Upper lobe of right lung (tissue), 1 donor: ENCODE data around the gene CBX7. TPM values are rescaled to one million over a fixed set of nuclear protein-coding genes. Genes with fewer than 3 reads are reported as not detected.

ENCODE experiments used
- ATAC-seq: fragments of 200-7000 bp; cut with Tn5 transposase; one replicate; pipeline ENCODE4 v1.9.1; 2020; ENCODE audit warnings: mild to moderate bottlenecking, moderate library complexity
- DNase-seq: peaks from one replicate; pipeline ENCODE4 v3.0.0-alpha.2; 2020
- H3K27ac ChIP-seq: fragments of 200-600 bp; one replicate; pipeline ENCODE4 v1.8.0; 2022
- H3K27me3 ChIP-seq: fragments of 200-600 bp; one replicate; pipeline ENCODE4 v1.8.0; 2022; ENCODE audit warnings: mild to moderate bottlenecking
- H3K36me3 ChIP-seq: fragments of 200-600 bp; one replicate; pipeline ENCODE4 v1.8.0; 2022
- H3K4me1 ChIP-seq: fragments of 200-600 bp; one replicate; pipeline ENCODE4 v1.8.0; 2022
- H3K4me3 ChIP-seq: fragments of 200-600 bp; one replicate; pipeline ENCODE4 v1.8.0; 2022; ENCODE audit warnings: mild to moderate bottlenecking
- H3K9me3 ChIP-seq: fragments of 200-600 bp; one replicate; pipeline ENCODE4 v1.8.0; 2022
- intact Hi-C: fragments of 100-400 bp; cut with DNase I; formaldehyde crosslinking; loops from one replicate; pipeline ENCODE4 v1.11.0; 2022
- total RNA-seq: library from RNA; stranded (reverse); fragmentation: NEBNext Ultra II Directional; extraction: Animal tissue kit (Norgen Biotek cat#: 25700); gene quantifications from one replicate; pipeline ENCODE4 v1.2.1, GENCODE V29; 2021
- TF ChIP-seq, protein P1 (sequence below): fragments of 200-600 bp; IDR thresholded peaks from one replicate; pipeline ENCODE4 v1.8.0; 2022; ENCODE audit warnings: antibody characterized with exemption
- donor health status: DM: no; HTN: yes; CAD: no; lungs with severe emphysema.

The CBX7 gene
- total RNA-seq, 1 donor from 2014 or later = 62.7 TPM

DNA sequence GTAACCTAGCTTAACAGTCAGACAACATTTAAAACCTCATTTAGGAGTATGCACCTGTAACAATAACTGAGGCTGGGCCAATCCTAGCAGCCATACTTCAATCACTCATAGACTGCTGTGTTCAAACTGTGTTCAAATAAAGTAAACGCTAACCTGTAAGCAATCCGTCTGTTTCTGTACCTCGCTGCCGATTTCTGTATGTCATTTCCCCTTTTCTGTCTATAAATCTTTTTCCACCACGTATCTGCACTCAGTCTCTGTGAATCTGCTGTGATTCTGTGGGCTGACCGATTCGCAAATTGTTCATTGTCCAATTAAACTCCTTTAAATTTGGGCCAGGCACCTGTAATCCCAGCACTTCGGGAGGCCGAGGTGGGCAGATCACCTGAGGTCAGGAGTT lies 43.1 kb downstream of the CBX7 start:
- Histone ChIP-seq H3K27ac (no peak overlapping the region), H3K4me1 (no peaks in the 10 kb centered on the region), H3K36me3 (no peaks in the 10 kb centered on the region), H3K27me3 (peaks cover 16% of the 10 kb centered on the region), H3K9me3 (no peaks in the 10 kb centered on the region), H3K4me3 (no peak overlapping the region)
- no peak for ATAC-seq
- intact Hi-C loops = no loop called here
- TF ChIP-seq, protein P1, sequence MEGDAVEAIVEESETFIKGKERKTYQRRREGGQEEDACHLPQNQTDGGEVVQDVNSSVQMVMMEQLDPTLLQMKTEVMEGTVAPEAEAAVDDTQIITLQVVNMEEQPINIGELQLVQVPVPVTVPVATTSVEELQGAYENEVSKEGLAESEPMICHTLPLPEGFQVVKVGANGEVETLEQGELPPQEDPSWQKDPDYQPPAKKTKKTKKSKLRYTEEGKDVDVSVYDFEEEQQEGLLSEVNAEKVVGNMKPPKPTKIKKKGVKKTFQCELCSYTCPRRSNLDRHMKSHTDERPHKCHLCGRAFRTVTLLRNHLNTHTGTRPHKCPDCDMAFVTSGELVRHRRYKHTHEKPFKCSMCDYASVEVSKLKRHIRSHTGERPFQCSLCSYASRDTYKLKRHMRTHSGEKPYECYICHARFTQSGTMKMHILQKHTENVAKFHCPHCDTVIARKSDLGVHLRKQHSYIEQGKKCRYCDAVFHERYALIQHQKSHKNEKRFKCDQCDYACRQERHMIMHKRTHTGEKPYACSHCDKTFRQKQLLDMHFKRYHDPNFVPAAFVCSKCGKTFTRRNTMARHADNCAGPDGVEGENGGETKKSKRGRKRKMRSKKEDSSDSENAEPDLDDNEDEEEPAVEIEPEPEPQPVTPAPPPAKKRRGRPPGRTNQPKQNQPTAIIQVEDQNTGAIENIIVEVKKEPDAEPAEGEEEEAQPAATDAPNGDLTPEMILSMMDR = no peak
- no peak for DNase-seq

DNA sequence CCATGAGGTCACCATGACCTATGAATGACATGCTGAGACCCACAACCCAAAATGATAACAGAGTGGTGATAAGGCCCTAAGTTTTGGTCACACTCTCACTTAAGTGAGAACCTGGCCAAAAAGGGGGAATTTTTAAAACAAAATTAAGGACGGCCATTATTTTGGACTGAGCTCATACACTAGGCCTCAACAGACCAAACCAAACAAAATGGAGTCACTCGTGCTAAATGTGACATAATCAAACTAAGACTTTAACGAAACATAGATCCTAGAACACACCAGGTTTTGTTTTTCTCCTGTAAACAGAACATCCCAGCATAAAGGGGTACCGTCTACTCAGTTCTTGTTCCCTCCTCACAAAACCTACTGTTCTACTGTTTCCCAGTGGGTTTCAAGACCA lies 44.0 kb downstream of the CBX7 start:
- intact Hi-C loops = no loop called here
- Histone ChIP-seq H3K27ac (no peak overlapping the region), H3K27me3 (peaks cover 8% of the 10 kb centered on the region), H3K9me3 (no peaks in the 10 kb centered on the region), H3K4me3 (no peak overlapping the region), H3K4me1 (no peaks in the 10 kb centered on the region), H3K36me3 (no peaks in the 10 kb centered on the region)
- ATAC-seq (no peak), DNase-seq (no peak)
- TF ChIP-seq, protein P1 = no peak

DNA sequence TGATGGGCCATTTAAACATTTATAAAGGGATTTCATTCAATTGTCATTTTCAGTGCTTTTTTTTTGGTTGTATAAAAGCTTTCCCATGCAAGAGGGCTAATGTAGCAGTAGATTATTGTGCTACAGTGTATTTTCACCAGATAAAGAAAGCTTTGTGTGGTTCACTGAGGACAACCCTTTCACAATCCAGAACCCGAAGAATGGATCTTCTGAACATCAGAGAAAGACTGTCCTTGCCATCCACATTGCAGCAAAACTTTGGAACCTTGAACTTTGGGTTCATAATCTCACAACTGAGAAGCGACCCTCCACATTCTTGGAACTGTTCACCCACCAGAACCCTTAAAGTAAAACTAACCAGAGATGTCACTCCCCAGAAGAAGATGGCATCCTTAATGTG lies 46.2 kb downstream of the CBX7 start:
- DNase-seq (no peak), ATAC-seq (no peak)
- Histone ChIP-seq H3K36me3 (no peaks in the 10 kb centered on the region), H3K4me1 (no peaks in the 10 kb centered on the region), H3K9me3 (no peaks in the 10 kb centered on the region), H3K4me3 (no peak overlapping the region), H3K27ac (no peak overlapping the region), H3K27me3 (no peaks in the 10 kb centered on the region)
- TF ChIP-seq, protein P1 = no peak
- intact Hi-C loops = no loop called here

DNA sequence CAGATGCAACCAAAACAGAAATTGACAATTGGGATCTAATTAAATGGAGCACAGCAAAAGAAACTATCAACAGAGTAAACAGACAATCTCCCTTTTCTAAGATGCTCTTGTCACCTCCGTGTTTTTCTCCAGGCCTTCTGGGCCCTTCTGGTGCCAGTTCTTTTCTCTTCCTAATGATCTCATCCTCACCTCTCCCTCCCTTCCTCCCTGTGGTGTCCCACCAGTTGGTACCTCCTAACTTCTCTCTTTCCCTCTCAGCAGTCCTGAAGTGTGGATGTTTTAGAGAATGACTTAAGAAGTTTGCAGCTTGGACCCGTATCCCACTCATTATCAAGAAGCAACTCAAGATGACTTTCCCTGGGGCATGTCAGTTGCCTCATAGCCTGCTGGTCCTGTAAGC lies 49.0 kb downstream of the CBX7 start:
- TF ChIP-seq, protein P1 = no peak
- Histone ChIP-seq H3K36me3 (no peaks in the 10 kb centered on the region), H3K27ac (no peak overlapping the region), H3K4me3 (no peak overlapping the region), H3K9me3 (no peaks in the 10 kb centered on the region), H3K4me1 (no peaks in the 10 kb centered on the region), H3K27me3 (no peaks in the 10 kb centered on the region)
- ATAC-seq = no peak
- no peak for DNase-seq
- intact Hi-C loops = no loop called here

DNA sequence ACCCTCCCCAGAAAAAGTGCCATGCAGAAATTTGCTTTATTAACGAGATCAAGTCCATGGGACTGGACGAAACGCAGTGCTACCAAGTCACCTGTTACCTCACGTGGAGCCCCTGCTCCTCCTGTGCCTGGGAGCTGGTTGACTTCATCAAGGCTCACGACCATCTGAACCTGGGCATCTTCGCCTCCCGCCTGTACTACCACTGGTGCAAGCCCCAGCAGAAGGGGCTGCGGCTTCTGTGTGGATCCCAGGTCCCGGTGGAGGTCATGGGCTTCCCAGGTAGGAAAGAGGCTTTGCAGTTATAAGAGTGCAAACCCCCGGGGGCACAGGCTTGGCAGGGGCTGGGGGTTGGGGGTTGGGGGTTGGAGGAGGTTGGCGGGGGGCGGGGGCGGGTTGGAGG lies 51.3 kb downstream of the CBX7 start:
- H3K27me3 ChIP-seq = no peaks in the 10 kb centered on the region
- ATAC-seq (no peak), DNase-seq (no peak)
- no peak overlapping the region for H3K4me3 ChIP-seq
- no peaks in the 10 kb centered on the region for H3K9me3 ChIP-seq
- TF ChIP-seq, protein P1 = no peak
- intact Hi-C loops = no loop called here
- no peaks in the 10 kb centered on the region for H3K36me3 ChIP-seq
- peaks cover 18% of the 10 kb centered on the region for H3K4me1 ChIP-seq
- no peak overlapping the region for H3K27ac ChIP-seq

DNA sequence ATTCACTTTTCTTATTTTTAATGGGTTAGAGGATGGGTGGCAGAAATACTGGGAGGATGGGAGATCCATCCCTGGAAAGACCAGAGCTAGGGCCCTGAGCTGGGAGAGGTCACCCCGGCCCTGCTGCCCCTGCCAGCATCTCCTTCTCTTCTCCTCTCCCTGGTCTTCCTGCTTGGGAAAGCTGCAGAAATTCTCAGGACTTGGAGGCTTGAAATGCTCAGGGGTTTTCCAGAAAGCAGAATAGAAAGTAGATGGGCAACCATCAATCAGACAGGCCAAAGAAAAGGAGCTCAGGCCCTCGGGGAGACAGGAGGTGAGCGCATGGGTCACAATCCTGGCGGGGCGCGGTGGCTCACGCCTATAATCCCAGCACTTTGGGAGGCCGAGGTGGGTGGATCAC lies 53.9 kb downstream of the CBX7 start:
- Histone ChIP-seq H3K27ac (no peak overlapping the region), H3K36me3 (no peaks in the 10 kb centered on the region)
- ATAC-seq = no peak

More for the DNA sequence above, 53.9 kb downstream of the CBX7 start:
- intact Hi-C loops = no loop called here
- Histone ChIP-seq H3K27me3 (no peaks in the 10 kb centered on the region), H3K4me1 (peaks cover 19% of the 10 kb centered on the region), H3K4me3 (no peak overlapping the region), H3K9me3 (no peaks in the 10 kb centered on the region)
- TF ChIP-seq, protein P1 = no peak
- no peak for DNase-seq
